ENCODE results near the gene DNAH7. TPM values are rescaled to one million over a fixed set of nuclear protein-coding genes. Genes with fewer than 3 reads are reported as not detected.
A peak's percentile ranks its signal among the peaks of the same experiment; 100 is the strongest.

The DNAH7 gene
- total RNA-seq: 10 to 100 TPM in 1 of 2 donors, 1 to 10 TPM in 1; 3.4 to 10.1 TPM

DNA sequence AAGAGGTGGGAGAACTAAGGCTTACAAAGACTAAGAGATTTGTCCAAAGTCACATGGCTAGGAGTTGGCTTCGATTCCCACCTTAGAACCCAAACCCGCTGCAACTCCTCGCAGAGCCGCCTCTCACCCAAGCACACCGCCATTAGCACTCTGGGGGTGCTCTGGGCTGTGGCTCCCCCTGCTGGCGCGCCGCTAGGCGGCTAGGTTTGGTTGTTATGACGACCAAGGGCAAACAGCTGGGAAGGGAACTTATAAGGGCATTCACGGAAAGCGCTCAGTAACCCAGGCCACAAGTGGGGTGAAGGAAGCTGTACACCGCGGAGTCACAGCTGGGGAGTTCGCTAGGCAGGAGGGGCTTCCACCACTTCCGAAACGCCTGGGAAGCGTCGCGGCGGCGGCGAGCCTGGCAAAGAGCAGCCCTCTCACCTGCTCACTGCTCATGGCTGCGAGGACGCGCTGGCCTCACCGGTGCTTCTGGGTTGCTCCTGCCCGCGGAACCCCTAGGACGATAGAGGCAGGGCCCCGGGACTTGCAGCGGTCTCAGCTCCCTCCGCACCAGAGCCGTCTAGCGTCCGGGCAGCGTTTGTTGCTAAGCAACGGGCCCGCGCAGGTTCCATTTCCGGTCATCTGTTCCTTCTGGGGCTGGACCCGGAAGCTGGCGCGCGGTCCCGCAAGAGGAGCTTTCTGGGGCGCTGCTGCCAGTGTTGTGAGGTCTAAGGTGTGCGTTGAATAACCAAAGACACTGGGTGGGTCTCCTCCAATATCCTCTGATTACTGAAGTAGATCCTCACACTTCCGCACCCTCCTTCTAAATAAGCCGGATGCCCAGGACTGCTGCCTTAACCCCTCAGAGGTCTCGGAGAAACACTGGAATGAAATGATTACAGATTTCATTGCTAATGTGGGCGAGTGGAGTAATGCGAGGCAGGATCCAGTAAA is at the start of gene DNAH7:
Gene DNAH7 (minus strand): TSS at position 567 of the 939 bp plus-strand sequence. CDS start 126 bp downstream, at position 441.
- TF ChIP-seq POLR2AphosphoS5 (IDR thresholded peaks at IDR 0.05) (peak; percentile 59), POLR2A (IDR thresholded peaks at IDR 0.05) (no peak)
- TF ChIP-seq, protein P1, sequence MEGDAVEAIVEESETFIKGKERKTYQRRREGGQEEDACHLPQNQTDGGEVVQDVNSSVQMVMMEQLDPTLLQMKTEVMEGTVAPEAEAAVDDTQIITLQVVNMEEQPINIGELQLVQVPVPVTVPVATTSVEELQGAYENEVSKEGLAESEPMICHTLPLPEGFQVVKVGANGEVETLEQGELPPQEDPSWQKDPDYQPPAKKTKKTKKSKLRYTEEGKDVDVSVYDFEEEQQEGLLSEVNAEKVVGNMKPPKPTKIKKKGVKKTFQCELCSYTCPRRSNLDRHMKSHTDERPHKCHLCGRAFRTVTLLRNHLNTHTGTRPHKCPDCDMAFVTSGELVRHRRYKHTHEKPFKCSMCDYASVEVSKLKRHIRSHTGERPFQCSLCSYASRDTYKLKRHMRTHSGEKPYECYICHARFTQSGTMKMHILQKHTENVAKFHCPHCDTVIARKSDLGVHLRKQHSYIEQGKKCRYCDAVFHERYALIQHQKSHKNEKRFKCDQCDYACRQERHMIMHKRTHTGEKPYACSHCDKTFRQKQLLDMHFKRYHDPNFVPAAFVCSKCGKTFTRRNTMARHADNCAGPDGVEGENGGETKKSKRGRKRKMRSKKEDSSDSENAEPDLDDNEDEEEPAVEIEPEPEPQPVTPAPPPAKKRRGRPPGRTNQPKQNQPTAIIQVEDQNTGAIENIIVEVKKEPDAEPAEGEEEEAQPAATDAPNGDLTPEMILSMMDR (IDR thresholded peaks at IDR 0.05): peak; percentile 69 to 75 (median 72)
- peak; percentile 90 for DNase-seq (ENCODE audit: low spot score)
- H3K27me3 ChIP-seq (replicated peaks; ENCODE audit: insufficient read depth): no peaks in the 10 kb centered on the region
- no peaks in the 10 kb centered on the region for H3K9me3 ChIP-seq
- peak within 1 kb of the TSS; percentile 75 to 94 for H3K4me3 ChIP-seq
- peak within 1 kb of the TSS; percentile 62 to 74 for H3K27ac ChIP-seq
- H3K4me1 ChIP-seq (replicated peaks): no peaks in the 10 kb centered on the region
- WGBS: 1% methylated on average over 53 of the region's 53 CpGs
- H3K36me3 ChIP-seq: no peaks in the 10 kb centered on the region
- intact Hi-C loops (cut with DNase I): no loop called here

GRCh38 chr2:196117214-196117705 is 48.6 kb upstream of the DNAH7 start:
- 80% methylated on average over 4 of the region's 4 CpGs for WGBS

DNA sequence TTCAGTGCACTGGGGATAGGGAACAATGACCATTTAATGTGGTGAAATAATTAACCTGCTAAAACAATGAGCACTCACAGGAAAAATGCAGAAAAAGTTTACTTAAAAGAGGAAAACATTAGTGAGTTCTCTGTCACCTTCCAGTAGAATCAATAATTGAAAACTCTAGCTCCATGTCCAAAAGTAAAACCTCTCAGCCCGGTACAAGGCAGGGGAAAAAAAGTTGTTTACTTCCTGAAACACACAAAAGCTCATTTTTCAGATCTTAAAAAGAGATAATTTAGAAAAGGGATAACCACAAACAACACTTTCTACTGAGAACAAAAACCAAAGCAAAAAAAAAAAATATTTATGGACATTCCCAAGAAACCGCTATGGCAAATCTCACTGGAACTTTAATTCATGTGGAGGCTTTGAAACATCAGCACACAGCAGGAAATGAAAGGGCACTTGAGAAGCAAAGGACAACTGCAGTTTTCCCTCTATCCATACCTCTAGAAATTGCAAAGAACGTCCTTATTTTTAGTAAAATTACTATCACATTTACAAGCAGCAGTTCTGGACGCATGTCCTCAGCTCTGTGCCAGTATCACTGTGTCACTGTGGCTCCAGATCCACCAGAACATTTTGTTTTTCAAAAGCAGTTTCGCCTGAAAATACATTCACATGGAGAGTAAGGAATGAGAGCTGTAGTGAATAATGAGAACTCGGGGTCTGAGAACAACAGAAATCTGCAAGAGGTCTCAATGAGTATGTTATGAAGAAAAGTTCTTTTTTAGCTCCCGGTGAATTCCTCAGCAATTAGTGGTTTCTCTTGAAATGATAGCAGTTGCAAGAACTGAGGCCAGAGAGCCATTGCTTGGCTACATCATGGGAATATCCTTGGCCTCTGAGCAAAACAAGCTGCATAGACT is 44.7 kb upstream of the DNAH7 start:
- Histone ChIP-seq H3K4me3 (no peak overlapping the region), H3K4me1 (replicated peaks) (no peaks in the 10 kb centered on the region), H3K27me3 (replicated peaks; ENCODE audit: insufficient read depth) (no peaks in the 10 kb centered on the region), H3K36me3 (no peaks in the 10 kb centered on the region), H3K9me3 (no peaks in the 10 kb centered on the region), H3K27ac (peak overlapping the region; percentile 7 to 24)
- WGBS: 29% methylated on average over 7 of the region's 7 CpGs
- no peak for DNase-seq (ENCODE audit: low spot score)
- intact Hi-C loops (cut with DNase I): no loop called here
- TF ChIP-seq, protein P1 (IDR thresholded peaks at IDR 0.05): no peak
- no peak for TF ChIP-seq POLR2A (IDR thresholded peaks at IDR 0.05)
- no peak for TF ChIP-seq POLR2AphosphoS5 (IDR thresholded peaks at IDR 0.05)

More at GRCh38 chr2:196117214-196117705, 48.6 kb upstream of the DNAH7 start:
- H3K27ac ChIP-seq: no peak overlapping the region
- intact Hi-C loops (cut with DNase I): no loop called here
- TF ChIP-seq, protein P1 (IDR thresholded peaks at IDR 0.05): no peak
- no peak for TF ChIP-seq POLR2AphosphoS5 (IDR thresholded peaks at IDR 0.05)
- TF ChIP-seq POLR2A (IDR thresholded peaks at IDR 0.05): no peak
- no peak overlapping the region for H3K4me3 ChIP-seq
- H3K36me3 ChIP-seq: no peaks in the 10 kb centered on the region
- no peaks in the 10 kb centered on the region for H3K9me3 ChIP-seq
- no peaks in the 10 kb centered on the region for H3K27me3 ChIP-seq (replicated peaks; ENCODE audit: insufficient read depth)
- DNase-seq (ENCODE audit: low spot score): no peak
- H3K4me1 ChIP-seq (replicated peaks): no peaks in the 10 kb centered on the region

DNA sequence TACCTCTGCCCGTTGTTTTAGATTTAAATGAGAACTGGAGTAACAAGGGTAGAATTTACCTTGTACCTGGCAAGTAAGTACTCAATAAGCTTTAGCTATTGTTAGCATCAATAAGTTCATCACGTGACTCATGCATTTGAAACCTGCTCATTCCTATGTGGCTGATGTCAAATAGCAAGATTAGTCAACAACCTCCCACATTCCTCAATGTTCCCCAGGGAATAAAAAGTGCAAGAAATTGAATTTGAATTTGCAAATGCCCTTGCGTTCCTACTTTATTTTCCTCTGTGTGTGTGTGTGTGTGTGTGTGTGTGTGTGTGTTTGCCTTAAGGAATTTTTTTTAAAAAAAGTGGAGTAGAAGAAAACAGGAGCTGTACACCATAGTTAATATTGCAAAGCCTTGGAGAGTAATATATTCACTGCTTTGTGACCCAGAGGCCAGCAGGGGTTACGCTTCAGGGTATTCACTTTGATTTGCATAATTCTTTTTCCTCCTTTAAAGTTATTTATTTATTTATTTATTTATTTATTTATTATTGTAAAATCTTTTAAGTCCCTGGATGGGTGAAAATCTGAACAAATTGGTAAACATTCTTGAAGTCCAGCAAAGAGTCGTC is 43.9 kb upstream of the DNAH7 start:
- H3K4me1 ChIP-seq (replicated peaks): no peaks in the 10 kb centered on the region
- intact Hi-C loops (cut with DNase I): no loop called here
- no peaks in the 10 kb centered on the region for H3K9me3 ChIP-seq
- peak overlapping the region in 1 of 2 donors; percentile 24 for H3K27ac ChIP-seq
- DNase-seq (ENCODE audit: low spot score): no peak
- TF ChIP-seq POLR2A (IDR thresholded peaks at IDR 0.05): no peak
- TF ChIP-seq POLR2AphosphoS5 (IDR thresholded peaks at IDR 0.05): peak; percentile 3
- no peak overlapping the region for H3K4me3 ChIP-seq
- H3K36me3 ChIP-seq: no peaks in the 10 kb centered on the region
- WGBS: 56% methylated on average over 5 of the region's 5 CpGs
- no peaks in the 10 kb centered on the region for H3K27me3 ChIP-seq (replicated peaks; ENCODE audit: insufficient read depth)
